ENCODE results near the gene WDR31.
A peak's percentile ranks its signal among the peaks of the same experiment; 100 is the strongest.

WDR31 gene

DNA sequence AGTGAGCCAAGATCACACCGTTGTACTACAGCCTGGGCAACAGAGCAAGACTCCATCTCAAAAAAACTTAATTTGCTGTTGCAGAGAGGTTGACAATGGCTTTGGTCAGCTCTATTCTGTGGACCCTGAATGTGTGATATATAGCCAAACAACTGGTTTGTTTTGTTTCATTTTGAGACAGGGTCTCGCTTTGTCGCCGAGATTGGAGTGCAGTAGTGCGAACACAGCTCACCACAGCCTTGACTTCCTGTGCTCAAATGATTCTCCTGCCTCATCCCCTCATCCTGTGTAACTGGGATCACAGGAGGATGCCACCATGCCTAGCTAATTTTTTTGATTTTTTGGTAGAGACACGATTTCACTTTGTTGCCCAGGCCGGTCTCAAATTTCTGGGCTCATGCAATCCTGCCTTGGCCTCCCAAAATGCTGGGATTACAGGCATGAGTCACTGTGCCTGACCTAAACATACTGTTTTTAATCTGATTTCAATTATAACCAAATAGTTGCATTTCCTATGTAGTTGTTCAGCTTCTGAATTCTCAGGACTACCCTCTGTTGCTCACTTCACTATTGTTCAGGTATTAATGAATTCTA is 46.7 kb downstream of the WDR31 start:
- no peak for DNase-seq

DNA sequence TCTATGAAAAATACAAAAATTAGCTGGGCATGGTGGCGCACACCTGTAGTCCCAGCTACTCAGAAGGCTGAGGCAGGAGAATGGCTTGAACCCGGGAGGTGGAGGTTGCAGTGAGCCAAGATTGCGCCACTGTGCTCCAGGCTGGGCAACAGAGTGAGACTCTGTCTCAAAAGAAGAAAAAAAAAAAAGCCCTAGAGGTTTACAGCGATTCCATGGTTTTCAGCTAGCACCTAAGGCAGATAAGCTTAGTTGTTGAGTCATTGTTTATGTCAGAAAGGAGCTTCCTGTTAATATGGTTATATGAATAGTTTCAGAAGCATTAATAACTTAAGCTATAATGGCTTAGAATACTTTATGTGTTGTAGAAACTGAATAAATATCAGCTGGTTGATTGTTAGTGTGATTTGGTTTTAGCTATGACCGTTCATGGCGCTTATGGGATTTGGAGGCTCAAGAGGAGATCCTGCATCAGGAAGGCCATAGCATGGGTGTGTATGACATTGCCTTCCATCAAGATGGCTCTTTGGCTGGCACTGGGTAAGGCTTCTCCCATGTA is 49.9 kb downstream of the WDR31 start:
- no peak for DNase-seq

DNA sequence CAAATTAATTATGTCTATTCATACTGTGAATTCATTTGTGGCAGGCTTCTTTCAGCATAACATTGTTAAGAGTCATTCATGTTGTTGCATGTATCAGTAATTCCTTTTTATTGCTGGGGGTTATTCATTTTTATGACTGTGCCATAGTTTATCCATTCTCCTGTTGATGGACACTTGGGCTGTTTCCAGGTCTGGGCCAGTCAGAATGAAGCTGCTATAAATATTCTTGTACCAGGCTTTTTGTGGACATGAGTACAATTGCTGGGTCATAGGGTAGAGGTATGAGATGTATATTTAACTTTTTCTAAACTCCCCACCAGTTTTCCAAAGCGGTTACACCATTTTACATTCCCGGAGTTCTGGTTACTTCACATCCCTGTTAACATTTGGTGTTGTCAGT is 51.0 kb downstream of the WDR31 start:
- DNase-seq: no peak

DNA sequence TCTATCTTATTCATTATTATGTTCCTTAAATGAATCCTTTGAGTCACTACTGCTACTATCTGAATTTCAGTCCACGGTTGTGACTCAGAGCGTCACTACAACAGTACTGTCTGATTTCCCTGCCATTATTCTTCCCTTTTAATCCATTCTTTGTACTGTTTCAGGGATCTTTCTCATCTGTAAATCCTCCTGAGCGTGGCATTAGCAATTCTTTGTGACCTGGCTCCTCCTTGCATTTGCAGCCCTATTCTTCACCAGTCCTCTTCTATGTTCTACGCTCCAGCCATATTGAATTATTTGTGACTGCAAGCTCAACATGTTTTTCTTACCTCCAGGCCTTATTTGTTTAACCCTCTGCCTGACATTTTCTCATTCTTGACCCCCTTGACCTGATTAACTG is 58.7 kb downstream of the WDR31 start:
- DNase-seq: no peak

DNA sequence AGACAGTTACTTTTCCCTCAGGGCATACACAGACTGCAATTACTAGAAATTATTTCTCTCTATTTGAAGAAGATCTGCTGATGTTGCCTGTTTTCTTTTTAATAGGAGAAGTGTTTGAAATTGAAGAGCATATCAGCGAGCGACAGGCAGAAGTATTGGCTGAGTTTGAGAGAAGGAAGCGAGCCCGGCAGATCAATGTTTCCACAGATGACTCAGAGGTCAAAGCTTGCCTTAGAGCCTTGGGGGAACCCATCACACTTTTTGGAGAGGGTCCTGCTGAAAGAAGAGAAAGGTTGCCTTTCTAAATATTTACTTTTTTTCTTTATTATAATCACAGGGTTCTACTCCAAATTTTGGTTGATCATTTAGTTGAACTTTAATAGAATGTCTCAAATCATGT is 61.2 kb downstream of the WDR31 start:
- DNase-seq: no peak

DNA sequence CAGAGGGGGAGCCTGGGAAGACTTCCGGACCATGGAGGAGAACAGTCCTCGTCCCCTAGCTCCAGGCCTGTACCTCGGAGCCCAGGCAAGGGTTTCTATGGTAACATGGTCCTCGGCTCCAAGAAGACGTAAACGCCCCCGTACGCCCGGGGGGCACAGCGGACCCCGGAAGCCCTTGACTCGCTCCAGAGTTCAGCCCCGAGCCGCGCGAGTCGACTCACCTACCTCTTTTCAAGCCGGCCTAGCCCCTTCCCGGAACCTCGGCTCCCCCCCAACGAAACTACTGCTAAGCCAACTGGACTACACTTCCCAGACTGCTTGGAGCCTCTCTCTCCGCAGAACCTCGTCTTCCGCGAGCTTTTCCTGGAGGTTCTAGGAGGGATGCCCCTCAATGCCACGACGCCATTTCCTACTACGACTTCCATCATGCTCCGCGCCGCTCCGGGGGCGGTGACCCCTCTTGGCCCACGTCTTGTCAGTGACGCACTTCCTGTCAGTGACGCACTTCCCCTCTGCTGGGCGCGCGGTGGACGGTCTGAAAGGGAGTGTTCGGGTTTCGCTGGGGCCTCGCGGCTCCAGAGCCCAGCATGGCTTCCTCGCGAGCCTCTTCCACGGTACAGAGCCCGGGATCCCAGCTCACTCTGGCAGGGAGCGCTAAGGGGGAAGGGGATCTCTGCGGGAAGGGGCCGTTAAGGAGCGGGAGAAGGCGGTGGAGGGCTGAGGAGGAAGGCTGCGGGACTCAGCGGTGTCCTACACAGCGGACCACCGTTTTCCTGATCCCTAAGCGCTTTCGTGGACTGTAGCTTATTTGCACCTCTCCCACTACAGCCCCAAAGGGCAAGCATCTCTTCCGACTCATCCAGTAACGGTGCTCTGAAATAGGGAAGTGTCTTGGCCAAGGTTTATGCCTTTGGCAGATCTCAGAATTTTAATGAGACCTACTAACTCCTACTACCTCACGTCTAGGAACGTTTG is 64.6 kb downstream of the WDR31 start, which contains the start of the genes CDC26 and PRPF4:
Gene CDC26 (minus strand): TSS at position 416 of the 975 bp plus-strand sequence. CDS start 3,065 bp downstream, outside the sequence.
Gene PRPF4 (plus strand): TSS at position 502 of the 975 bp plus-strand sequence. CDS start 86 bp downstream, at position 588.
- DNase-seq: peak; percentile 99

DNA sequence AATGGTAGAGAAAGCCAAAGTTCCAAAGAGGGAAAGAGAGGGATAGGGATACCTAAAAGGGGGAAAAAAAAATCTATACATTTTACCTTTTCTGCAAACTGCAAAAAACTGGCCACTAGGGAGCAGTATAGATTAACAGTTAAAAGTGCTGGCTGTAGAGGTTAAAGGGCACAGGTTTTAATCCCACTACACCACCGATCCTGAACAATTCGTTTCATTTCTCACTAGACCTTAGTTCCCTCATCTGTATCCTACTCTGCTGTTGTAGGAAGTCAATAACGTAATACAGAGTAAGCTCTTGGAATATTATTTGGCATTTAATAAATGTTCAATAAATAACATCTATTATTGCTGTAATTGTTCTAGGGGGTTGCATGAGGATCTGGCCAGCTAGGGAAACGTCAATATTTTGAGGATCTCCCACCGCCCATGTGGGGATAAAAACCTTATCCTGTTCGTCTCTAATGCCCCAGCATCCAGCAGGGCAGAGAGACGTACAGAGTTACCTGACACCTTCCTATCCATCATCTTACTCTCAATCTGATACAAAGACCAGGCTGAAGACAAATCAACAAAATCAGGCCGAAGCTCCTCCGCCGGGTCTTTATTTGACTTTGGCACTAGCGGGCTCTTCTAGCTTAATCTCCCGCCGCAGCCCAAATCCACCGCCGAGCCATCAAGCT is 65.5 kb downstream of the WDR31 start:
- DNase-seq: peak; percentile 83

DNA sequence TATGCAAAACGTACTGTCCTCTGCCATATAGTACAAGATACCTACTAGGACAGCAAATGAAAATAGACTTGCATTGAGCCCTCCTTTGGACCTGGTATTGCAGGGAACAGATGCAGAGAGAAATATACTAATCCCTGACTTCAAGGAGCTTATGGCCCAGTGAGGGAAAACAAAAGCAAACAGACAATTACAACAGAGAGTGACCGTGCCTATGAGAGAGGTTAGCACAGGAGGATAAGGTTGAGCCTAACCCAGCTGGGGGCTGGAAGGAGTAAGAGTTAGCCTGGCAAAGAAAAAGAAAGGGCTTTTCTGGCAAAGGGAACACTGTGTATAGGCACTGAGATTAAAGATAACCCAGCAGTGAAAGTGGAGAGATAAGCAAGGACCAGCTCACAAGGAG is 70.2 kb downstream of the WDR31 start:
- DNase-seq: no peak

DNA sequence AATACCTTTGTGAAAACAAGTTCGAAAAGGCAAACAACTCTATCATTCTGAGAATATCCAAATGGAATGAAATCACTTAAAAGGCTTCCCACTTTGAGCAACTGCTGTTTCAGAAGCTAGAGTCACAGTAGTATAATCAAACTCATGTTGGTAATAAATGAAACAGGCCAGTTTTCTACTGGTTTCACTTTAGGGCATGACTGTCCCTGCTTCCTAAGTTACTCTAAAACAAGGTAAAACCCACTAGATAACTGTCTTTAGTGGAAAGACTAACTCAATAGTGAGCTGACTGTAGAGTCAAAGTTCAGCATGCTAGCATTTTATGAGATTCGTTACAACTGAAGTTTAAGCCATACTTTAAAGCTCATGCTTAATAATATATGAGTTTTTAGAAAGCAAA is 70.7 kb downstream of the WDR31 start:
- no peak for DNase-seq

DNA sequence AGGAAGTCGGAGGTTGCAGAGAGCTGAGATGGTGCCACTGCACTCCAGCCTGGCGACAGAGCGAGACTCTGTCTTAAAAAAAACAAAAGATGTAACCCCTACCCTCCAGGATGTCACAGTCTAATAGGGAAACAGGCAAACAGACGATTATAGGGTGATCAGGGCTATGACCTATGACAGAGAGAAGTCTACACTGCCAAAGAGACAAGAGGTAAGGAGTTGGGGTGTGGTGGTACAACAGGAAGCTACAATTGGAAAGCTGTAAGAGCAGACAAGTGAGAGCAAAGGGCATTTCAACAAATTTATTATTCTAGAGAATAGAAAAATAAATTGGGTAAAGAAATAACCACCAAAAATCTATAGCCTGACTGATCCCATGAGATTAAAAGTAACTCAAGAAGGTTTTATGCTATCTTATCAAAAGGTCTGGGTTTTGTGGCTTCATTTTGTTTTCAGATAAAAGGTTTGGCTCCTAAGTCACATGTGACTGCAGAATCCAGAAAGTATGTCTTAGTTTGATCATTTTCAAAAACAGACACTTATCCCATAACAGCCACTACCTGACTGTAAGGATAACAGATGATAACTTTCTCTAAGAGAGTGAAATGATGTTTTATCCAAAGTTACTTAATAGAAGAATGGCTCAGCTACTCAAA is 72.0 kb downstream of the WDR31 start:
- no peak for DNase-seq

DNA sequence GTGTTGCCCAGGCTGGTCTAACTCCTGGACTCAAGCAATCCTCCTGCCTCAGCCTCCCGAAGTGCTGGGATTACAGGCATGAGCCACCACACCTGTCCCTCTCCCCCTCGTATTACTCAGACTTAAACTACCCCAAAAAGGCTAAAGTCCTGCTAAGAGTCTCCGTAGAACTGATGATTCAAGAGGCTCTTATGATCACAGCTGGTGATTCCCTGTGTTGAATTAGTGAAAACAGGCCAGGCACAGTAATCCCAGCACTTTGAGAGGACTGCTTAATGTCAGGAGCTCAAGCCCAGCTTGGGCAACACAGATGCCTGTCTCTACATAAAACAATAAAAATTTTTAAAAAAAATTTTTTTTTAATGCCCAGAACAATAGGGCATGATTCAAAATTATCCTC is 73.9 kb downstream of the WDR31 start:
- no peak for DNase-seq

Data from NCI-H748 treated with DMSO at 0.1 percent for 48 hours (cell line).